HepG2 (cell line): Measurements from ENCODE around the gene HAUS5. TPM values are rescaled to one million over a fixed set of nuclear protein-coding genes. Genes with fewer than 3 reads are reported as not detected.
A peak's percentile ranks its signal among the peaks of the same experiment; 100 is the strongest.

Experiments used
- DMAP1 ChIP-seq: IDR thresholded peaks from 2 replicates; pipeline ENCODE4 v1.6.1; 2016
- ETV6 ChIP-seq: sonication (generic); formaldehyde crosslinking; conservative IDR thresholded peaks from 2 replicates; pipeline ENCODE4 v1.4.0; 2020; ENCODE audit warnings: missing genetic modification reagents
- HNF1A ChIP-seq, 2 experiments: sonication (generic) in 1 of 2; formaldehyde crosslinking in 1 of 2; IDR thresholded peaks; 2 replicates each; pipeline versions ENCODE4 v1.4.0 to v1.6.1; 2016 to 2020; ENCODE audit warnings: borderline replicate concordance in 1 of 2, low read depth in 1 of 2, mild to moderate bottlenecking in 1 of 2, missing genetic modification reagents in 1 of 2
- KDM4B ChIP-seq: sonication (generic); formaldehyde crosslinking; IDR thresholded peaks from 2 replicates; pipeline ENCODE4 v1.4.0; 2020; ENCODE audit warnings: missing genetic modification reagents
- MAFK ChIP-seq, 2 experiments: IDR thresholded peaks in 1 of 2; conservative IDR thresholded peaks in 1 of 2; 2 replicates each; pipeline ENCODE4 v1.6.1; 2011; ENCODE audit warnings: improper control_type of control experiment in 2 of 2, low read length in 2 of 2
- NFKBIZ ChIP-seq: IDR thresholded peaks from 2 replicates; pipeline ENCODE4 v1.6.1; 2018; ENCODE audit warnings: missing genetic modification reagents, missing compliant biosample characterization
- SKI ChIP-seq: fragments of 450-650 bp; IDR thresholded peaks from one replicate; pipeline ENCODE4 v1.6.1; 2018; ENCODE audit warnings: mild to moderate bottlenecking; ENCODE audit not compliant: partially characterized antibody
- SMAD1 ChIP-seq: sonication (generic); formaldehyde crosslinking; IDR thresholded peaks from 2 replicates; pipeline ENCODE4 v1.4.0; 2020; ENCODE audit warnings: missing genetic modification reagents, low read depth, mild to moderate bottlenecking, borderline replicate concordance
- XBP1 ChIP-seq: sonication (generic); formaldehyde crosslinking; IDR thresholded peaks from 2 replicates; pipeline ENCODE4 v1.5.0; 2020; ENCODE audit warnings: missing genetic modification reagents
- ZNF24 ChIP-seq: fragments of 450-650 bp; IDR thresholded peaks from 2 replicates; pipeline ENCODE4 v1.6.1; 2017; ENCODE audit warnings: antibody characterized with exemption, mild to moderate bottlenecking
- ZNF34 ChIP-seq: sonication (generic); formaldehyde crosslinking; IDR thresholded peaks from 2 replicates; pipeline ENCODE4 v1.4.0; 2020; ENCODE audit warnings: mild to moderate bottlenecking, missing genetic modification reagents, borderline replicate concordance
- ZNF660 ChIP-seq: sonication (generic); formaldehyde crosslinking; IDR thresholded peaks from 2 replicates; pipeline ENCODE4 v1.5.1; 2020; ENCODE audit warnings: mild to moderate bottlenecking, low read depth, missing genetic modification reagents, borderline replicate concordance
- ZNF709 ChIP-seq: sonication (generic); formaldehyde crosslinking; IDR thresholded peaks from 2 replicates; pipeline ENCODE4 v1.5.0; 2020; ENCODE audit warnings: mild to moderate bottlenecking, missing genetic modification reagents
- ZNF713 ChIP-seq: sonication (generic); formaldehyde crosslinking; IDR thresholded peaks from 2 replicates; pipeline ENCODE4 v1.4.0; 2020; ENCODE audit warnings: mild to moderate bottlenecking, missing genetic modification reagents
- ZNF773 ChIP-seq: sonication (generic); formaldehyde crosslinking; IDR thresholded peaks from 2 replicates; pipeline ENCODE4 v1.4.0; 2020; ENCODE audit warnings: missing genetic modification reagents, borderline replicate concordance
- ZNF782 ChIP-seq: sonication (generic); formaldehyde crosslinking; IDR thresholded peaks from 2 replicates; pipeline ENCODE4 v1.4.0; 2020; ENCODE audit warnings: missing genetic modification reagents, mild to moderate bottlenecking, borderline replicate concordance
- ZSCAN22 ChIP-seq: sonication (generic); formaldehyde crosslinking; IDR thresholded peaks from 2 replicates; pipeline ENCODE4 v1.4.0; 2020; ENCODE audit warnings: mild to moderate bottlenecking, missing genetic modification reagents
- polyA plus RNA-seq, 8 experiments: library from polyadenylated mRNA; depleted of rRNA in 3 of 8; stranded (reverse) in 7 of 8; unstranded in 1 of 8; fragments of >200 nt; fragmentation: Illumina TruSeq in 4 of 8; extraction: Trizol in 4 of 8; gene quantifications; 2 replicates each; pipeline versions ENCODE4 v1.2.1 to v1.2.3, GENCODE V29; 2011 to 2016; ENCODE audit warnings: low read depth in 4 of 8, missing spikeins in 1 of 8, mixed read lengths in 1 of 8; ENCODE audit not compliant: insufficient read depth in 1 of 8
- total RNA-seq, 5 experiments: library from RNA; depleted of rRNA; stranded (reverse); fragments of >200 nt; fragmentation: Illumina TruSeq; extraction: Trizol; gene quantifications; 2 replicates each; pipeline ENCODE4 v1.2.3, GENCODE V29; 2016; ENCODE audit warnings: low read depth in 1 of 5
- TF ChIP-seq, protein P1 (sequence below): sonication (generic); formaldehyde crosslinking; conservative IDR thresholded peaks from 2 replicates; pipeline ENCODE4 v1.4.0; 2020; ENCODE audit warnings: missing genetic modification reagents
- TF ChIP-seq, protein P2 (sequence below): sonication (generic); formaldehyde crosslinking; conservative IDR thresholded peaks from 2 replicates; pipeline ENCODE4 v1.8.0; 2022; ENCODE audit warnings: missing genetic modification reagents
- TF ChIP-seq, protein P3 (sequence below): IDR thresholded peaks from 2 replicates; pipeline ENCODE4 v1.6.1; 2016; ENCODE audit warnings: low read depth, control low read depth

HAUS5 gene
- total and polyA plus RNA-seq, 2 of the 13 experiments (the other 11 are each of a cell fraction or from before 2014, with no cell fraction given) = 10.3 to 17.7 TPM

DNA sequence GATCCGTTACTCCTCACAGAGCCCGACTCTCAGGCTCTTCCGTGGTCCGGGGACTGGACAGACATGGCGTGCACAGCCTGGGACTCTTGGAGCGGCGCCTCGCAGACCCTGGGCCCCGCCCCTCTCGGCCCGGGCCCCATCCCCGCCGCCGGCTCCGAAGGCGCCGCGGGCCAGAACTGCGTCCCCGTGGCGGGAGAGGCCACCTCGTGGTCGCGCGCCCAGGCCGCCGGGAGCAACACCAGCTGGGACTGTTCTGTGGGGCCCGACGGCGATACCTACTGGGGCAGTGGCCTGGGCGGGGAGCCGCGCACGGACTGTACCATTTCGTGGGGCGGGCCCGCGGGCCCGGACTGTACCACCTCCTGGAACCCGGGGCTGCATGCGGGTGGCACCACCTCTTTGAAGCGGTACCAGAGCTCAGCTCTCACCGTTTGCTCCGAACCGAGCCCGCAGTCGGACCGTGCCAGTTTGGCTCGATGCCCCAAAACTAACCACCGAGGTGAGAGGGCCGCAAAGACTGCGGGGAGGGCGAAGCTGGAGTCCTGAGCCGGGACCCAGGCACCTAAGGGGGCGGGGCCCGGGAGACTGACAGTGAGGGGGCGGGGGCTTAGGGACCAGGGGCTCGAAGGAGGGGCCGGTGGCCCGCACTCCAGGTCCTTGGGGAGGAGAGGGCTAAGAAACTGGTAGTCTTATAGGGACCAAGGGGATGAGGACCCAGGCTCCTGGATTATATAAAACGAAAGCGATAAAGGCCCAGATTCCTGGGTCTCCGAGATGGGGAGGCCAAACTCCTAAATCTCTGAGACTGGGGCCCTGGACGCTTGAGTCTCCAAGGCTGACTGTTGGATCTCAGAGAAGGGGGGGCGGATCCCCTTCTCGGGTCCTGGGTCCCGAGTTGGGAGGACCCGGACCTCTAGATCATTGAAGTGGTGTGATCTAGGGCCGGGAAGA, 31.0 kb downstream of the HAUS5 start (continued):
- TF ChIP-seq HNF1A (IDR thresholded peaks at IDR 0.05; ENCODE audit: low read depth) (no peak), HNF1A (CRISPR knock-in tag; IDR thresholded peaks at IDR 0.05; ENCODE audit: borderline replicate concordance) (no peak), KDM4B (CRISPR knock-in tag) (no peak; the same call in 1 of the 2 replicates), DMAP1 (CRISPR knock-in tag) (no peak), NFKBIZ (peak; percentile 69), SKI (peak; percentile 50), ZNF709 (CRISPR knock-in tag) (no peak; the same call in 1 of the 2 replicates), ZNF782 (CRISPR knock-in tag) (0 out of 2 replicates have a peak, but pooled peaks have one; percentile 24), MAFK (conservative IDR thresholded peaks at IDR 0.05 in 1 of 2, IDR thresholded peaks at IDR 0.05 in 1 of 2; ENCODE audit: low read length in 2 of 2) (no peak), ZNF34 (CRISPR knock-in tag) (no peak), ZNF24 (0 out of 2 replicates have a peak, but pooled peaks have one; percentile 56), ZNF660 (CRISPR knock-in tag) (no peak), XBP1 (CRISPR knock-in tag) (no peak), SMAD1 (CRISPR knock-in tag) (no peak; the same call in 1 of the 2 replicates), ETV6 (CRISPR knock-in tag) (peak; percentile 94; the same call in 1 of the 2 replicates), ZNF713 (CRISPR knock-in tag) (no peak), ZNF773 (CRISPR knock-in tag) (peak; percentile 85; the same call in 1 of the 2 replicates), ZSCAN22 (CRISPR knock-in tag) (no peak)
- TF ChIP-seq, protein P1, sequence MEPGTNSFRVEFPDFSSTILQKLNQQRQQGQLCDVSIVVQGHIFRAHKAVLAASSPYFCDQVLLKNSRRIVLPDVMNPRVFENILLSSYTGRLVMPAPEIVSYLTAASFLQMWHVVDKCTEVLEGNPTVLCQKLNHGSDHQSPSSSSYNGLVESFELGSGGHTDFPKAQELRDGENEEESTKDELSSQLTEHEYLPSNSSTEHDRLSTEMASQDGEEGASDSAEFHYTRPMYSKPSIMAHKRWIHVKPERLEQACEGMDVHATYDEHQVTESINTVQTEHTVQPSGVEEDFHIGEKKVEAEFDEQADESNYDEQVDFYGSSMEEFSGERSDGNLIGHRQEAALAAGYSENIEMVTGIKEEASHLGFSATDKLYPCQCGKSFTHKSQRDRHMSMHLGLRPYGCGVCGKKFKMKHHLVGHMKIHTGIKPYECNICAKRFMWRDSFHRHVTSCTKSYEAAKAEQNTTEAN (CRISPR knock-in tag) = peak; percentile 70
- TF ChIP-seq, protein P2, sequence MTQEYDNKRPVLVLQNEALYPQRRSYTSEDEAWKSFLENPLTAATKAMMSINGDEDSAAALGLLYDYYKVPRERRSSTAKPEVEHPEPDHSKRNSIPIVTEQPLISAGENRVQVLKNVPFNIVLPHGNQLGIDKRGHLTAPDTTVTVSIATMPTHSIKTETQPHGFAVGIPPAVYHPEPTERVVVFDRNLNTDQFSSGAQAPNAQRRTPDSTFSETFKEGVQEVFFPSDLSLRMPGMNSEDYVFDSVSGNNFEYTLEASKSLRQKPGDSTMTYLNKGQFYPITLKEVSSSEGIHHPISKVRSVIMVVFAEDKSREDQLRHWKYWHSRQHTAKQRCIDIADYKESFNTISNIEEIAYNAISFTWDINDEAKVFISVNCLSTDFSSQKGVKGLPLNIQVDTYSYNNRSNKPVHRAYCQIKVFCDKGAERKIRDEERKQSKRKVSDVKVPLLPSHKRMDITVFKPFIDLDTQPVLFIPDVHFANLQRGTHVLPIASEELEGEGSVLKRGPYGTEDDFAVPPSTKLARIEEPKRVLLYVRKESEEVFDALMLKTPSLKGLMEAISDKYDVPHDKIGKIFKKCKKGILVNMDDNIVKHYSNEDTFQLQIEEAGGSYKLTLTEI (CRISPR knock-in tag) = no peak
- TF ChIP-seq, protein P3, sequence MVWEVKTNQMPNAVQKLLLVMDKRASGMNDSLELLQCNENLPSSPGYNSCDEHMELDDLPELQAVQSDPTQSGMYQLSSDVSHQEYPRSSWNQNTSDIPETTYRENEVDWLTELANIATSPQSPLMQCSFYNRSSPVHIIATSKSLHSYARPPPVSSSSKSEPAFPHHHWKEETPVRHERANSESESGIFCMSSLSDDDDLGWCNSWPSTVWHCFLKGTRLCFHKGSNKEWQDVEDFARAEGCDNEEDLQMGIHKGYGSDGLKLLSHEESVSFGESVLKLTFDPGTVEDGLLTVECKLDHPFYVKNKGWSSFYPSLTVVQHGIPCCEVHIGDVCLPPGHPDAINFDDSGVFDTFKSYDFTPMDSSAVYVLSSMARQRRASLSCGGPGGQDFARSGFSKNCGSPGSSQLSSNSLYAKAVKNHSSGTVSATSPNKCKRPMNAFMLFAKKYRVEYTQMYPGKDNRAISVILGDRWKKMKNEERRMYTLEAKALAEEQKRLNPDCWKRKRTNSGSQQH (CRISPR knock-in tag) = no peak
